Lung (tissue), 12 donors: ENCODE data around the gene CHRNE. TPM values are rescaled to one million over a fixed set of nuclear protein-coding genes. Genes with fewer than 3 reads are reported as not detected.

Source experiments
- ATAC-seq: fragments of 200-7000 bp; cut with Tn5 transposase; one replicate; pipeline ENCODE4 v1.9.1; 2020; ENCODE audit warnings: moderate number of reproducible peaks; ENCODE audit not compliant: insufficient read depth, low FRiP score
- DNase-seq, 3 donors: peaks; one replicate each; pipeline ENCODE4 v3.0.0-alpha.2; 2013 to 2017
- H3K27ac ChIP-seq, 2 donors: one replicate each; pipeline ENCODE4 v1.5.1; 2013; ENCODE audit warnings: mild to moderate bottlenecking in 2 of 2, moderate library complexity in 2 of 2, control low read depth in 1 of 2, inconsistent platforms in 1 of 2, low read depth in 1 of 2, low read length in 1 of 2
- H3K27me3 ChIP-seq, 3 donors: one replicate each; pipeline ENCODE4 v1.5.1; 2013; ENCODE audit warnings: low read length in 2 of 3; ENCODE audit not compliant: control insufficient read depth in 3 of 3, insufficient read depth in 3 of 3
- H3K36me3 ChIP-seq, 4 donors: one replicate each; pipeline ENCODE4 v1.5.1; 2013; ENCODE audit warnings: low read length in 4 of 4, mild to moderate bottlenecking in 1 of 4, moderate library complexity in 1 of 4; ENCODE audit not compliant: control insufficient read depth in 4 of 4, insufficient read depth in 4 of 4
- H3K4me1 ChIP-seq, 5 donors: one replicate each; pipeline ENCODE4 v1.5.1; 2013; ENCODE audit warnings: low read length in 5 of 5, mild to moderate bottlenecking in 2 of 5, moderate library complexity in 1 of 5; ENCODE audit not compliant: control insufficient read depth in 5 of 5, insufficient read depth in 5 of 5
- H3K4me3 ChIP-seq: one replicate; pipeline ENCODE4 v1.5.1; 2013; ENCODE audit warnings: mild to moderate bottlenecking, control low read depth, moderate library complexity
- H3K9ac ChIP-seq, 2 donors: one replicate each; pipeline ENCODE4 v1.5.1; 2013; ENCODE audit warnings: low read length in 2 of 2, control low read depth in 1 of 2; ENCODE audit not compliant: insufficient read depth in 1 of 2
- H3K9me3 ChIP-seq, 4 donors: one replicate each; pipeline ENCODE4 v1.5.1; 2013; ENCODE audit warnings: low read length in 3 of 4, mild to moderate bottlenecking in 1 of 4, moderate library complexity in 1 of 4; ENCODE audit not compliant: control insufficient read depth in 4 of 4, insufficient read depth in 3 of 4
- CTCF ChIP-seq: IDR thresholded peaks from 2 replicates; pipeline ENCODE4 v1.5.1; 2012; ENCODE audit warnings: mild to moderate bottlenecking; ENCODE audit errors: control extremely low read depth, extremely low read depth
- WGBS, 2 donors: extraction: QIAGEN DNeasy Blood & Tissue Kit; methylation state at CpG; one replicate each; pipeline ENCODE4 v1.1.7; 2013; 5-methylcytosine and 5-hydroxymethylcytosine counted together
- polyA plus RNA-seq, 2 donors: library from polyadenylated mRNA; stranded (reverse); fragments of 200-250 nt; gene quantifications; one replicate each; pipeline ENCODE4 v1.2.1, GENCODE V29; 2013
- total RNA-seq, 2 donors: library from RNA; depleted of rRNA in 1 of 2; stranded (reverse); fragments of >200 nt in 1 of 2; gene quantifications; one replicate each; pipeline ENCODE4 v1.2.1, GENCODE V29; 2014 to 2021
- donor health status: control.
- donor health status: control.
- donor health status: Bipolar disorder and iron deficiency.
- donor health status: healthy.
- donor health status: DM: yes; HTN: yes; CAD: no.

Gene CHRNE
- total and polyA plus RNA-seq, 4 donors, result 0.61 to 2.3 (median 1.00) TPM

- no peak for TF ChIP-seq CTCF
- 16 to 27% methylated on average over 14 of the region's 14 CpGs for WGBS, 2 donors
- Histone ChIP-seq H3K4me3 (no peak overlapping the region), H3K9me3 (no peaks in the 10 kb centered on the region), H3K4me1 (peaks cover 4 to 20% (median 7%) of the 10 kb centered on the region in 5 donors), H3K27ac (no peak overlapping the region), H3K36me3 (peaks cover 0 to 13% (median 10%) of the 10 kb centered on the region in 4 donors), H3K27me3 (no peaks in the 10 kb centered on the region), H3K9ac (peak overlapping the region in 1 of 2 donors; percentile 13)
- ATAC-seq (no peak), DNase-seq (peak in 1 of 3 donors; percentile 19)
Measured at GRCh38 chr17:4934173-4934979, 31.5 kb upstream of the CHRNE start.

GRCh38 chr17:4933646-4934045 is 30.7 kb upstream of the CHRNE start:
- no peak for ATAC-seq
- 76 to 80% methylated on average over 16 of the region's 16 CpGs for WGBS, 2 donors
- H3K9ac ChIP-seq, result no peak overlapping the region
- DNase-seq, result no peak
- TF ChIP-seq CTCF, result no peak
- no peaks in the 10 kb centered on the region for H3K9me3 ChIP-seq
- H3K27me3 ChIP-seq, result no peaks in the 10 kb centered on the region
- peaks cover 2 to 13% (median 4%) of the 10 kb centered on the region in 5 donors for H3K4me1 ChIP-seq
- H3K36me3 ChIP-seq, result peaks cover 0 to 13% (median 10%) of the 10 kb centered on the region in 4 donors
- H3K27ac ChIP-seq, result no peak overlapping the region
- no peak overlapping the region for H3K4me3 ChIP-seq

GRCh38 chr17:4932756-4933155 is 29.9 kb upstream of the CHRNE start:
- peaks cover 0 to 7% (median 4%) of the 10 kb centered on the region in 5 donors for H3K4me1 ChIP-seq
- 90 to 94% methylated on average over 12 of the region's 12 CpGs for WGBS, 2 donors
- DNase-seq (no peak), ATAC-seq (no peak)
- TF ChIP-seq CTCF, result no peak
- no peaks in the 10 kb centered on the region for H3K9me3 ChIP-seq
- no peaks in the 10 kb centered on the region for H3K27me3 ChIP-seq
- peaks cover 0 to 8% (median 5%) of the 10 kb centered on the region in 4 donors for H3K36me3 ChIP-seq
- H3K4me3 ChIP-seq, result no peak overlapping the region
- no peak overlapping the region for H3K27ac ChIP-seq
- no peak overlapping the region for H3K9ac ChIP-seq
